Epithelial cell of proximal tubule (primary cell): ENCODE results near the gene CDC42EP1. TPM values are rescaled to one million over a fixed set of nuclear protein-coding genes. Genes with fewer than 3 reads are reported as not detected.

Experiments used
- DNase-seq: peaks from one replicate; pipeline ENCODE4 v3.0.0-alpha.2; 2011; ENCODE audit warnings: low read depth
- H3K4me3 ChIP-seq: 2 replicates; pipeline ENCODE4 v1.5.1; 2011; ENCODE audit warnings: low read depth, mild to moderate bottlenecking, low read length
- CTCF ChIP-seq: conservative IDR thresholded peaks from 2 replicates; pipeline ENCODE4 v1.5.1; 2012; ENCODE audit warnings: low read depth, mild to moderate bottlenecking, low read length
- total RNA-seq: library from RNA; depleted of rRNA; stranded (reverse); fragments of >200 nt; gene quantifications from 2 replicates; pipeline ENCODE4 v1.2.3, GENCODE V29; 2015

CDC42EP1 gene
- total RNA-seq, 1 donor from 2014 or later = 102 TPM

- no peak for TF ChIP-seq CTCF
- H3K4me3 ChIP-seq = no peak overlapping the region
- no peak for DNase-seq
Observed at GRCh38 chr22:37568012-37568411, 7.7 kb downstream of the CDC42EP1 start.

- DNase-seq = no peak
- TF ChIP-seq CTCF = no peak
- no peak overlapping the region for H3K4me3 ChIP-seq
Observed at GRCh38 chr22:37568448-37569008, 8.2 kb downstream of the CDC42EP1 start.

- DNase-seq = no peak
- TF ChIP-seq CTCF = no peak
- H3K4me3 ChIP-seq = no peak overlapping the region
Observed at GRCh38 chr22:37569009-37569920, 9.0 kb downstream of the CDC42EP1 start.

DNA sequence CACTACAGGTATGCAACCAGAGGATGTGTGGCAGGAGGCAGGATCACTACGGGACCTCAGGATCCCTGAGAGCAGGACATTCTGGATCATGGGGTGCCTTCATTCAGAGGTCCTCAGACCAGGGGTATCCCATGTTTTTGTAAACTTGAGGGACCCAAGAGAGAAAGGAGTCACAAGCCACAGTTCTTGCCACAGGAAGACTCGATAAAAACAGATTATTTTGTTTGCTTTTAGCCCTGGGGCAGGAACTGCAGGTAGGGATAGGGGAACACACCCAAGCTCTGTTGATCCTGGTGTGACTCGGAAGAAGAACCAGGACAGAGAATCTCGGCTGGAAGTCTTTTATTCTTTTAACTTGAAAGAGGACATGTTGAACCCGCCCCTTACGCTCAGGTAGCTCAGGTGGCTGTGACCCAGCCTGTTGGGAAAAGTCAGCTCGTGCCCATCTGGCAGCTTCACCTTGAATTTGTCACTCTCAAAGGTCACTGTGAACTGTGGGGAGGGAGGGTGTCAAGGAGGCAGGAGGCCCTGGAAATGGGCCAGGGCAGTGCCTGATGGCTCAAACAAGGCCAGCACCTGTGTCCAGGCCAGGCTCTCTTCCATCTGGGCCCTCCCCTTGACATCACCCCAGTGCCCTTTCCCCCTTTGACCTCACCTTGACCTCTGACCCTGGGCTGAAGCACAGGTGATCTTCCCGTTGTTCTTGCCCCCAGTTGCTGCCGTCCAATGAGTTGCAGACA is 9.8 kb downstream of the CDC42EP1 start:
- no peak overlapping the region for H3K4me3 ChIP-seq
- no peak for DNase-seq
- no peak for TF ChIP-seq CTCF

DNA sequence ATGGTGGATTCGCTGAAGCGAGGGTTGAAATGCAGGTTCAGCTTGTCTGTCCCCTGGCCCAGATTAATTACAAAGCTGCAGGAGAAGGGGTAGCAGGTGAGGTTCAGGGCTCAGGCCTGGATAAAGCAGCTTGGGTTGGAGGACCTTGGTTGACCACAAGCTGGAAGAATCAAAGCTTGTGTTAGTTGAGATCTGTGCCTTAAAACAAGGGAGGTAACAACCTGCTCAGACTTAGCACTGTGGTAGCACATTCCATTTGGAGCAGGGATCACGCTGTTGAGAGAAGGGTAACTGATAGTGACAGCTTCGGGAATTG is 10.3 kb downstream of the CDC42EP1 start:
- no peak overlapping the region for H3K4me3 ChIP-seq
- TF ChIP-seq CTCF = no peak
- no peak for DNase-seq

DNA sequence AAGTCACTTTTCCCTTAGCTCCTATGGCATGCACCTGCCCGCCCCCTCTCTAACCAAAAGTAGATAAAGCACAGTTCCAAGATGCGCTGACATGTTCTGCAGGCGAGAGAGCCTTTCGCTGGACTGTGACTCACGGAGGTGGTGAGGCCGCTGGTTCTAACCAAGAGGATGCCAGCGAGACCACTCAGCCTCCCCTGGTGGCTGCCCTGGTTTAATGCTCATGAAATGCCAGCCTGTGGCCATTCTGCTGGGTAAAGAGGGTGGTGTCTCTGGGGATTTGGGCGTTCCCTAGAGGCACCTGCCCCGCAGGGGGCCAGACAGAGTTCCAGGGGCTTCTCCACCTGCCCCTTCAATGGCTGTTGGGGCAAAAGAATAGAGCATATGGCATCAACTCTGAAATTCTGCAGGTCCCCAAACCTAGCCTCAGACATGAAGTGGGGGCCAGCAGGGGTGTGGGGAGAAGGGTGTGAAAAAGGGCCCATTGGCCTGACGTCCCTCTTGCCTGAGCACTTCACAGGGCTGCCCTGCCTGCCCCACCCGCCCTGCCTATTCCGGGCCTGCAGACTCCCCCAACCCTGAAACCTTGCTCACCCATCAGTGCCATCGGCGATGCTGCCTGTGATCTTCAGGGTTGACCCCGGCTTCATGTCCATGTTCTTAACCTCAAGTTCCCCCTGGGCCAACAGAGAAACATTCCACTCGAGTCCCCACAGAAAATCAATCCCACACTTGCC is 11.1 kb downstream of the CDC42EP1 start:
- DNase-seq = no peak
- TF ChIP-seq CTCF = peak; percentile 26
- no peak overlapping the region for H3K4me3 ChIP-seq
